GM19372 (cell line): ENCODE results near the gene DHRS12.
A peak's percentile ranks its signal among the peaks of the same experiment; 100 is the strongest.
"Not testable (repeated sequence)": the region's sequence is repeated elsewhere in the genome, so short reads cannot be mapped to it uniquely, and the experiment has no call there.

Source experiments
- ATAC-seq: cut with Tn5 transposase; IDR thresholded peaks from one replicate; pipeline ENCODE4 v1.9.1; 2021; ENCODE audit warnings: mild to moderate bottlenecking, low read depth, moderate library complexity; ENCODE audit not compliant: unreplicated experiment

The DHRS12 gene

DNA sequence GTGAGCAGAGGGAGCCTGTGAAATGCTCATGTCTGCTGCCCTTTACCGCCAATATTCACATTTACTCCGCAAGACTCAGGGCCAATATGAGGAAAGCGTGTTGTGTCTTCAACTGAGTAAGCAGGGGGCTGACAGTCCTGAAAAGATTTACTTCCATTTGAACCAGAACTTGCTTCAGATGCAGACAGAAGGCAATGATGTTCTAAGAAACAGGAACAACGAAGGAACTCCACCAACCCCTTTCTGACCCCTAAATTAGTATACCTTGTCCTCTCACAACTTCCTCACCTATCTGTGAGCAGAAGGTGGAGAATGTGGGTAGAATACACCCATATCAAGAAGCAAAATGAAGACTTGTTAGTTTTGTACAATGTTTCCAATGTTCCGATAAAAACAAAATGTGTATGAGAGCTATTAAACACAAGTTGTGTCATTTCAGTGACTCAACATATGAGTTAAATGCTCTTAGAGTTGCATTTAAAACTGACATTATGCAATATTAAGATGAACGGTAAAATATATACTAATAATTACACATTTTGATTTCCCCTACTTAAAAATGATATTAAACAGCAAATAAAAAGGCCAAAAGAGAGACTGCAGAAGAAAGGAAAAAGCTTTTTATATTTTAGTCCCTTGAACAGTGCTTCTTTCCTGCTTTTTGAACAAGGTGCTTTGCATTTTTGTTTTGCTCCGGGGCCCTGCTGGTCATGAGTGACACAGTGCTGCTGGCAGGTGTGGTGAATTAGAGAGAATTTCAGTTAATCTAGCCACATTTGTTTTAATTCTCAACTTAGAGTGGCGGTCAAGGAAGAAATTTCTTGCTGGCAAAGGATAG lies 25.0 kb upstream of the DHRS12 start:
- no peak for ATAC-seq

DNA sequence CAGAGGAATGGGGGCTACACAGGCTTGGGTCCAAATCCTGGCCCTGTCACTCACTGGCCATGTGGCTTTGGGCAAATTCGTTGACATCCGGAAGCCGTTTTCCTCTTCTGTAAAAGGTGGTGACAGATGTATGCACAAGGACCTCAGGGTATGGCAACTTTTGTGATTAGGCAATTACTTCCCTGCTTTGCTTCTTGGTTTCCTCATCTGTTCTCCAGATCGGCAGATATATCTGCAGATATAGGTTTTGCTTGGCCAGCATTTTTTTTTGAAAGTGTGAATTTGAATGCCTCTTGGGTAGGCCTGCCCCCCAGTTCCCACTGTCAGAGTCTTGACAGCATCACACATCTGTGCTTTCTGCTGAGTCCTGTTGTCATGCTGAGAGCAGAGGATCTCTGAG lies 23.3 kb upstream of the DHRS12 start:
- no peak for ATAC-seq

DNA sequence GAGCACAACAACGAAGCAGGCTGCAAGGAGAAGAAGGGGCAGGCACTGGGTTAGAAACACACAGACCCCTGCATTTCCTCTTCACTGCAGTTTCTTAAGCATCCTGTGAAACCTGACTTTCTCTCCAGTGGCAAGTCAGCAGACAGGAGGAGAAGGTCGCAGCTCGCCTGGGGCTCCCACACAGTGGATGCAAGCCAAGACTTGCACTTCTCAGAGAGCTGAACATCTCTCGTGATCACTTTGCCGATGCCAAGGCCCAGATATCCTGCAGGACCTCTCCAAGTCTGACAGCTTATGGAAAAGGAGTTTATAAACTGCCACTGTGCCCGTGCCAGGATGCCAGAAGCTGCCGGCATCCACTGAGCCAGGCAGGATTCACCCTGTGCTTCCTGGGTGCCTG lies 22.6 kb upstream of the DHRS12 start:
- no peak for ATAC-seq

DNA sequence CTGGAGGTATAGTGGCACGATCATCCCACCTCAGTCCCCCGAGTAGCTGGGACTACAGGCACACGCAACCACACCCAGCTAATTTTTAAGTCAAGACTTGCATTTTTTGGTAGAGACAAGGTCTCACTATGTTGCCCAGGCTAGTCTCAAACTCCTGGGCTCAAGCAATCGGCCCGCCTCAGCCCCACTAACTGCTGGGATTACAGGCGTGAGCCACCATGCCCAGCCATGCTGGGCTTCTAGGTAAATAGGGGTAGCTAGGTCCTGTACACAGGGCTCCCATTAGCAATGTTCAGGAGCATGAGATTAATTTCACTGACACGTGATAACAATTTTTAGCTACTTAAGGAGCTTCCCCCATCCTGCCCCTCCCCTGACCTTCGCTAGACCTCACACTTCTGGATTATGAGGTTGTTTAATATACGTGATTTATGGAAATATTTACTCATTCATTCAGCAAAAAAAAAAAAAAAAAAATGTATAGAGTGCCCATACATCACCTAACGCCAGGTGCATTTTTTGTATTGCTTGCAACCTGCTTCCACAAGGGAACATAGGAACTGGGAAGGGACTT lies 21.8 kb upstream of the DHRS12 start:
- ATAC-seq = no peak

DNA sequence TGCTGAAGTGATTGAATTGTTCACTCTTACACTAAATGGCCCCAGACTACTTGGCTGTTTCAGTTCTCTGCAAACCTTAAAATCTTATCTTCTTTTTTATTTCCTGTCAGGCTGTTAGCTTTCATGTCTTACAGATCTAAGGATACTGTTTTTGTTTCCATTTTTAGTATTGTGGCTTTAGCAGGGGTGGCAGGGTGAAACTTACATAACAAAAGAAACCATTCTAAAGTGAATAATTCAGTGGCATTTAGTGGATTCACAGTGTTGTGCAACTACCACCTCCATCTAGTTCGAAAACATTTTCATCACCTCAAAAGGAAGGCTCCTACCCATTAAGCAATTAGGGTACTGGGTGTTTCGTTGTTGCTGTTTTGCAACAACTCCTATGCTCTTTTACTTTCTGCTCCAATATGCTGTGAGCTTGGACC lies 21.2 kb upstream of the DHRS12 start:
- ATAC-seq = no peak

DNA sequence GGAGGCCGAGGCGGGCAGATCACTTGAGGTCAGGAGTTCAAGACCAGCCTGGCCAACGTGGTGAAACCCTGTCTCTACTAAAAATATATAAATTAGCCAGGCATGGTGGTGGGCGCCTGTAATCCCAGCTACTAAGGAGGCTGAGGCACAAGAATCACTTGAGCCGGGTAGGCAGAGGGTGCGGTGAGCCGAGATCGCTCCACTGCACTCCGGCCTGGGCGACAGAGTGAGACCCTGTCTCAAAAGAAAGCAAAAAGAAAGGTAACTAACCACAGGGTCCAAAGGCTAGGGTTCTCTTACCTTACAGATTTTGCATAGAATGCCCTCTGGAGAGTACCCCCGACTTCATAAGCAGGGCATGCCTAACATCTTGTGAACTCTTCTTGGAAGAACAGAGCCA lies 20.7 kb upstream of the DHRS12 start:
- not testable (repeated sequence) for ATAC-seq

DNA sequence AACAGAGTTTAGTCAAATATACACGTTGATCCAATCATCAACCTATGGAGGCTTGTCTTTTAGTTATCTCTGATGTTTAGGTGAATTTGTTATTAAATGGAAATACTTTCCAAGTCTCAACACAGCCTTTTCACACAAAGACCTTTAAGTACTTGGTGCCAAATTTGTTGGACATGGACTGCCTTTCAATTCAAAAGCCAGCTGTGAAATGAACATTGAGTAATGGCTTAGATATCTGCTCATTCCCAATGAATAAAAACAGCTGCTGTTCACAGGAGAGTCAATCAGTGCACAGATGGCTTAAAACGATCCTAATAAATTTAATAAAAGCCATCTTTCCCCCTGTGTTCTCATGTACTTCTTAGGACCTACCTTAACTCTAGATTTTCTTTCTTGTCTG lies 19.9 kb upstream of the DHRS12 start:
- no peak for ATAC-seq

DNA sequence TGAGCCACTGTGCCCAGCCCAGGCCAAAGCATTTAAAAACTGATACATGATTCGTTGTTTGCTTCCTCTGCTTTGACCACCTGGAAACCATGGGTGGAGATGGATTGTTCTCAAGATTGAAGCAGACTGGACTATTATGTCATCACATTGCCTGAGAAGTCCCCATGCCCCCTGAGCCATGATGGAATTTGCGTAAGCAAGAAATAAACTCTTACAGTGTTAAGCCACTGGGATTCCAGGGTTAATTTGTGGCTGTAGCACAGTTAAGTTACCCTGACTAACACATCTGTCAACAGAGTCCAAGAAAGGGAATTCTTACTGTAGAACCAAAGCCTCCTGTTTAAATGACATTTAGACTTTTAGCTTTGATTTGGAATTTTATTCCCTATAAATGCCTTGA lies 19.4 kb upstream of the DHRS12 start:
- ATAC-seq = no peak

DNA sequence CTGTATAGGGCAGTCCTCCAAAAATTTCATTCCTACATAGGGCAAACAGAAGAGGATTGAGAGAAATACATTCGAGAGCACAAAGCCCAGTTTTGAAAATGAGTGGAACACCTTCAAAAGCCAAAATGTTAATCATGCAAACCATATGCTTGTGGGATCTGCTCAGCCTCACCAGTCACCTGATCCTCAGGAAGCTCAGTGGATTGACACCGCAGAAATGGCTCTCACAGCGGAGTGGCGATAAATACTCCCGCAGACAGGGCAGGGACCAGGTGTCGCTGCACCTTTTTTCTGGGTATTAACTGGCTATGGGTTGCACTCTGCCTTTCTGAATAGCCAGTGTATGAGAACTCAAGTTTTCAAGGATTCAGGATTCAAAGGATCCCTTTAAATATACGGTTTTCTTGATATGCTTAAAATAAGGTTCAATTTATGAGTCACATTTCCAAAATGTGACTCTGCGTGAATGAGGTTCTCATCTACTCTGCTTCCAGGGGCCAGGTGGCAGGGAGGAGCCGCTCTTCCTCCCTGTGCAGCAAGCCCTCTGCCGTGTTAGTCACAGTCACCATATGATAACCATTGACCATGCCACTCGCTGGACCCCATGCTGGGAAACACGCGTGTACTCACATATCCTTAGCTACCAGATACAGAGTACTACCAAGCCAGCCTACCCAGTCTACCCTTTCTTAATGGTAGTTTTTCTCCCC lies 18.3 kb upstream of the DHRS12 start:
- ATAC-seq = no peak

DNA sequence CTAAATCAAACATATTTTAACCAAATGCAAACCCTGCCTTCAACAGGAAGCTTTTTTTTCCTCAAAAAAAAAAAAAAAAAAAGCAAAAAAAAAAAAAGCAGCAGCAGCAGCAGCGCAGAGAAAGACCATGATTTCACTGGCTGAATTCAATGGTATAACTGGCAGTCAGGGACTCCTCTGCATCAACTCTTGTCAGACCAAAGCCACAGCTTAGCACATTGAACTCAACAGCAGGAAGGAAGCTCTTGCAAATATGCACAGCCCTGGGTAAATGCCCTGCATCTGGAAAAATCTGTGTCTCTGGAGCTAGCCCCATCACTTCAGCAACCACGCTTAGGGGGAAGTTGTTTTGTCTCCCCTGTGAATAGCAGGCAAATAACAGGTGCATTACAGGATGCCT lies 17.6 kb upstream of the DHRS12 start:
- ATAC-seq = no peak

DNA sequence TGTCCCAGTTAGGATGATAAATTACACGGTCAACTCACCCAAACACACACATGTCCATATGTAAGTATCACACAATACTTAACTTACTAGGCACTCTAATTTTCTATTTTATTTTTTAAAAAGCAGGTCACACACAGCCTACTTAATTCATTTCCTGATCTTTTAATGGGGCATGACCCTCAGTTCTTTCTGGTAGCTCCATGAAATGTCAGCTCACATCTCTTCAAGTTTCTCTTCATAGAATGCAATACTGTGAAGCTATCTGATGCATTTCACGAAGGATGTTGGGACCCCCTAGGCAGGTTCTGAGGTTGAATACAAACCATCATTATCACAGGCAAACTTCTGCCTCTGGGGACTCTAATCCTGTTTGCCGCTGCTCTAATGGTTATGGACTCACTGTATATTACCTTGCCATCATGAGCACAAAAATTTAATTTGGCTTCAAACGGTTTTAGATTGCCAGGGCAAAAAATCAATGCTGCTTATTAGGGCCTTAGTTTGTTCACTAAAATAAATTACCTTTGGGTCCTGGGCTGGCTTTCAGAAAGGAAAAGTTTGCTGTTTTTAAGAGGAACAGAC lies 16.1 kb upstream of the DHRS12 start:
- no peak for ATAC-seq

DNA sequence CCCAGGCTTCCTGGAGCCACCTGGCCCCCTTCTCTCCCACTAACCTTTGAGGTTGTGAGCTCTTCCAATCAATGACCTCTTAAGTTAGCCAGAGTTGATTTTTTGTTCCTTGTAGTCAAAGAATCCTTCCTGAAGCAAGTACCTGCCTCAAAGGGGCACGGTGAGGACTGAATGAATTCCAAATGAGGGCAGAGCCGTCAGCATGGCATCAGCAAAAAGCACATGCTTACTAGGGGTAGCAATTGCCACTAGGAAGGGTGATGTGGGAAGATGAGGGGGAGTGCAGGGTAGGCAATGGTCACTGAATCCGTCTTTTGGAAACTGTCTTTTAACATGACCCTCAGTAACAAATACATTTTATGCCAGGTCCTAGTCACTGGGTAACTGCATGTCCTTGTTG lies 15.6 kb upstream of the DHRS12 start:
- no peak for ATAC-seq

DNA sequence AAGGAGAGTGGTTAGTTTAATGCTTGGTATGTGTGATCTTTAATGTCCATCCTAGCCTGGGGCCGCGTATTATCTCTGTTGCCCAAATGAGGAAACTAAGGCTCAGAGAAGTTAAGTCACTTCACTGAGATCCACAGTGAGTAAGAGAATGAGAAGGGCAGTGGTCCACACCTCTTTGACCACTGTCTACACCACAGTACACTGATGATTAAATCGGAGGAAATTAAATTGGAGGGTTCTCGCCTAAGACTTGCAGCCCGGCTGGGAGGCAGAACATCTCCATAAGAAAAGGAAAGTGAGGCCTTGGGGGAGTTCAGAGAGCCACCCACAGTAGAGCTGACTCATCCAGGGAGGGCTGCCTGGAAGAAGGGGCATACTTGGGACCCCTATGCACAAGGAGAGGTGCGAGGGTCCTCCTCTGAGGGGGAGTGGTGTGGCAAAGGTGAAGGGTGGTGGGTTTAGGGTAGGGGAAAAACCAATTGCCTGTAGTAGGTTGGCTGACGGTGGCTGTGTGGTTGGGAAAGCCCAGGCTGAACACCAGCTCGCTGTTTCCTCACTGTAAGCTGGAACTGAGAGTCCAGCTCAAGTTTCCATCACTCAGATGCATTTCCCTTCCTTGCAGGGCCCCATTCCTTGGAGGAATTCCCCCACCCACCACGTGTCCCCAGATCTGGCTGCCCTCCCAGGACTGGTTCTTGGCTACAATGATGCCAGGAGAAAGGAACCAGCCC lies 15.0 kb upstream of the DHRS12 start:
- ATAC-seq = no peak

DNA sequence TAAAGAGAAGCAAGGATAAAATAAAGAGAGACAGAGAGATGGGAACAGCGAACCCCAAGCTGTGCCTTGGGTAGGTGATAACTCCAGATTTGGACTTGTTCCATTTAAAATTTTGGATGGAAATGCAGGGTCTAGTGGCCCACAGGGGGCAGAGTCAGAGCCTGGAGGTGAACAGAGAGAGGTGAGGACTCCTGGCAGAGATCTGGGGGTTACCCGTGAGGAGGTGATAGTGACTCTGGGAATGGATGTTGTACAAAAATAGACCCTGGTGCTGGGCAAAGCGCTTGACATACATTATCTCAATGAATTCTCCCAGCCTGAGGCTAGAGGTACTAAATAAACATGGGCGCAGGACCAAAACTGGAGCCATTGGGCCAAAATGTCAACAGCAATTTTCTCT lies 14.3 kb upstream of the DHRS12 start:
- no peak for ATAC-seq

DNA sequence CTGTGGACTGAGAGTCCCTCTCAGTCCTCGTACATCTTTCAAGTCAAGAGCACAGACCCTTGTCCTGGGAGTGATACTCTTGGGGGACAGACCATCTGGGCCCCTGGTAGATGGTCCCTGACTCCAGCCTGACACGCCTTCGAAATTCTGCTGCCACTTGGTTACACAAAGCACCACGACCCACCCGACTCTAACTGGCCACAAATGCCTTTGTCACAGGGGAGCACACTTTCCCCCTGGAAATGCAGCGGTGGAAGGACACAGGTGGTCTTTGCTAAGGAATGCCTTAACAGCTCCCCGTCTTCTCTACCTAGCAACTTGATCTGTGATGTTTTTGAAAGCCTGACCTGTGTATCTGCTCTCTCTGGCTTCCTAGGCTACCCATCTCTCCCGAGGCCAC lies 13.8 kb upstream of the DHRS12 start:
- no peak for ATAC-seq

DNA sequence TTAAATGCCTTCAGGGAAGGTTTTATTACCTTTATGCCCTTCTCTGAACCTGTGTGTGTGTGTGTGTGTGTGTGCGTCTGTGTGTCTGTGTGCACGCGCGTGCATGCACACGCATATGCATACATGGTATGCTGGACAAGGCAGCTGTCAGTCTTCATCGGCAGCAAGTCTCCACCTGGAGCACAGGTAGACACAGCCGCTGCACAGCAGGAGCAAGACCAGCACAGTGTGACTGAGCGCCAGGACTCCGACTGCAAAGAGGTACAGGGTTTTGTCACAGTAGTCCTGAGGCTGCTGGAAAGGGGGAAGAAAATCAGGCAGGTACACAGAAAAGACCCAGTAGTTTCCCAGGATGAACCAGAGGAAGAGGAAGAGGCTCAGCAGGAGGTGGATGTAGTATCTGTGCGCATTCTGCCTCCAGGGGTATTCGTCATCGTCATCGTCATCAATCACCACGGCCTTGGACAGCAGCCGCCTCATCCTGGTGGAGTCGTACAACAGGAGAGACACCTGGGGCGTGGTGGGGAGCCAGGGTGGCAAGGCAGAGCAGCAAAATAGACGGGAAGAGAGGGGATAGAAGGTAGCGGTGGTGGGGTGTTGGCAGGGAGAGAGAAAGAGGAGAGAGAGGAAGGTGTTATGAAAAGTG lies 12.8 kb upstream of the DHRS12 start:
- ATAC-seq = no peak

DNA sequence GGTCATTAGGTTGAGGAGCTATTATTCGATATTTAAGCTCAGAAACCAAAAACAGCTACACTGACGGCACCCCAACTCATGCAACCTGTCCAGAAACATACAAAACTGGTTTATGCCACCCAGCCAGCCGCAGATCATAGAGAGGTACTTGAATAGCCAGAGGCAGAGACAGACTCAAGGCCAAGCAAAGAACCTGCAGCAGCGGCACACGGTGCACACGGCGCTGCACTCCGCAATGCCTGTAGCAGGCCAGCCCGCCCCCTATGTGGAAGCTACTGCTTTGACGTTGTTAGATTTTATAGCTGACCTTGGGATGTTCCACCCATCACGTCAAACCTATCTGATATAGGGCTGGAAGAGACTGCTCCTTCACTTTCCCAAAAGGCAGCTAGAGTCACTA lies 11.9 kb upstream of the DHRS12 start:
- no peak for ATAC-seq

DNA sequence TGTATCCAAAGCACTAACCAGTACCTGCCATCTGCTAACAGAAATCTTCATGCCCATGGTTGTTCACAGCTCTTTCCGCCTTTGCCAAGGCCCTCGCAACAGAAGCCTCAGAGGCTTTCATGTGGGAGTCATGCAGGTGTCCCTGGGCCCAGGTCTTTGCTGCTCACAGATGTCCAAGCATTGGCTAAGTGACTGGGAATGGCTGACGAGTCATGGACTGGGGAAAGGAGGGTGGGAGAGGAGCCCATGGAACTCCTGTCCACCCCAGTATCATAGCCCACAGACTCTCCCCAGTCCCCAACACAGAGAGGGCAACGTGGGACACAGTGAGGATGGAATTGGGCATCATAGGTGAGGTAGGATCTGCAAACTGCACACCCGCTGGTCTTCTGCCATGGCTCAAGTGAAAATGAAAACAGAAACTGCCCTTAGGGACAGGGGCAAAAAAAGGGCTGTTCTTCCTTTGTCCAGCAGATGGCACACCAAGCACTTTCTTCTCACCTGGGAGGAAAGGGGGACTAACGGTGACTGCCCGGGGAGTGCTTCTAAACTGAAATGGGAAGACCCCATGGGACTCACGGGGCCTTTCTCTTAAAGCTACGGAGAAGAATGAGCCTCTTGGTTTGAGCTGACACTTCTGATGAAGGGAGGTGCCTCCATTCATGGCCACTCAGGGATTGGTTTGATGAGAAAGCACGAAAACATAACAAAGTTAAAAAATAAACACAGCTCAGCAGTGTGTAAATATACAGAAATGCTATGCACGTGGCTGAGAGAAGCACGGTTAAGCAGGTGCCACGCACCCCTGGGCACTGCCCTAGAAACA lies 11.1 kb upstream of the DHRS12 start:
- peak; percentile 89 for ATAC-seq

DNA sequence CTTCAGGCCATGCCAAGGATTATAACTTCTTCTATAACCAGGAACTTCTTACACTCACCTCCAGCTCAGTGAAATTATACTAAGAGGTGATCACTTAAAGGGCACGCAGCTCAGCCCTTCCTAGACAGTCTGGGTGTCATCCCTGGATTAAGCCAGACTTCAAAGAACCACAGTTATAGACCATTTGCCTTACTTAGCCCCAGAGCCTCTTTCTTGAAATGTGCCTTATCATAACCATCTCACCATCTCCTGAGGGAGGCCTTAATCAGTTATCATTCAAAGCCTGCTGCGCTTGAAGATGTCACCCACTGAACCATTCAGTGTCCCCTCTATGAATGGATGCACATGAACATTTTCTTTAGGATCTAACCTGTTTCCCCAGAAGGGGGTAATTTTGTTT lies 10.1 kb upstream of the DHRS12 start:
- ATAC-seq = no peak
